H1 (cell line): ENCODE measurements around the gene GPRIN1. TPM values are rescaled to one million over a fixed set of nuclear protein-coding genes. Genes with fewer than 3 reads are reported as not detected.

Experiments
- TBP ChIP-seq: IDR thresholded peaks from 2 replicates; pipeline ENCODE4 v1.6.1; 2011; ENCODE audit warnings: low read depth, low read length, improper control_type of control experiment
- polyA plus RNA-seq, 7 experiments: library from polyadenylated mRNA; depleted of rRNA in 3 of 7; stranded (reverse) in 5 of 7; unstranded in 2 of 7; fragments of >200 nt in 5 of 7; fragments of 200-250 nt in 2 of 7; gene quantifications; 1 replicate in 5 of 7; 2 replicates in 1 of 7; 4 replicates in 1 of 7; pipeline versions ENCODE4 v1.2.1 to v1.2.3, GENCODE V29; 2011 to 2013; ENCODE audit warnings: missing spikeins in 2 of 7, mixed read lengths in 2 of 7
- total RNA-seq: library from RNA; stranded (reverse); fragmentation: NEBNext Ultra II Directional; extraction: Animal tissue kit (Norgen Biotek cat#: 25700); gene quantifications from 2 replicates; pipeline ENCODE4 v1.2.1, GENCODE V29; 2021
- TF ChIP-seq, protein P1 (sequence below): fragments of 300-600 bp; sonication (generic); IDR thresholded peaks from 2 replicates; pipeline ENCODE4 v1.7.1; 2012; ENCODE audit warnings: low read length, moderate library complexity, mild to moderate bottlenecking, inconsistent platforms; ENCODE audit not compliant: insufficient replicate concordance

Gene GPRIN1
- total and polyA plus RNA-seq, 2 of the 8 experiments (the other 6 are each of a cell fraction or from before 2014, with no cell fraction given), result 3.3 to 12.0 TPM

DNA sequence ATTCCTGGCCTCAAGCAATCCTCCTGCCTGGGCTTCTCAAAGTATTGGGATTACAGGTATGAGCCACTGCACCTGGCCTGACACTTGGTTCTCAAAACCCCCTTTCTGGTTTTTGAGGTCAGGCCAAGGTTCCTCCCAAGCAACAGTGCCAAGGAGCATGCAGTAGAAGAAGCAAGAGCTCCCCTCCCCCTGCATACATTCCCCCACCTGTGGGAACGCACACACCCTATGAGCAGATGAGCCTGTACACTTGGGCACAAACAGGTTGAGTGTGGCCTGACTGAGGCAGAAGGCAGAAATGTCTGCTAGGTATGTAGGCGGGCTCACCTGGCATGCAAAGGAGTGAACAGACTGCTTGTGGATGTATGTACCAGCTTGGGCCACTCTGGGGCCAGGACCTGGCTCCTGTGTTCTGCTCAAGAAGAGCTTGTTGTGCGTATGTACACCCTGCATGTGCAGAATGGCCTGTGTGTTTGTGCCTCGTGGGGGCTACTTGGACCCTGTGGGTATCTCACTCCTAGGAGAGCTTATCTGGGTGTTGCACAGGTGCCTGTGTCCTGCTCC is 1.7 kb downstream of the GPRIN1 start (continued):
- TF ChIP-seq, protein P1, sequence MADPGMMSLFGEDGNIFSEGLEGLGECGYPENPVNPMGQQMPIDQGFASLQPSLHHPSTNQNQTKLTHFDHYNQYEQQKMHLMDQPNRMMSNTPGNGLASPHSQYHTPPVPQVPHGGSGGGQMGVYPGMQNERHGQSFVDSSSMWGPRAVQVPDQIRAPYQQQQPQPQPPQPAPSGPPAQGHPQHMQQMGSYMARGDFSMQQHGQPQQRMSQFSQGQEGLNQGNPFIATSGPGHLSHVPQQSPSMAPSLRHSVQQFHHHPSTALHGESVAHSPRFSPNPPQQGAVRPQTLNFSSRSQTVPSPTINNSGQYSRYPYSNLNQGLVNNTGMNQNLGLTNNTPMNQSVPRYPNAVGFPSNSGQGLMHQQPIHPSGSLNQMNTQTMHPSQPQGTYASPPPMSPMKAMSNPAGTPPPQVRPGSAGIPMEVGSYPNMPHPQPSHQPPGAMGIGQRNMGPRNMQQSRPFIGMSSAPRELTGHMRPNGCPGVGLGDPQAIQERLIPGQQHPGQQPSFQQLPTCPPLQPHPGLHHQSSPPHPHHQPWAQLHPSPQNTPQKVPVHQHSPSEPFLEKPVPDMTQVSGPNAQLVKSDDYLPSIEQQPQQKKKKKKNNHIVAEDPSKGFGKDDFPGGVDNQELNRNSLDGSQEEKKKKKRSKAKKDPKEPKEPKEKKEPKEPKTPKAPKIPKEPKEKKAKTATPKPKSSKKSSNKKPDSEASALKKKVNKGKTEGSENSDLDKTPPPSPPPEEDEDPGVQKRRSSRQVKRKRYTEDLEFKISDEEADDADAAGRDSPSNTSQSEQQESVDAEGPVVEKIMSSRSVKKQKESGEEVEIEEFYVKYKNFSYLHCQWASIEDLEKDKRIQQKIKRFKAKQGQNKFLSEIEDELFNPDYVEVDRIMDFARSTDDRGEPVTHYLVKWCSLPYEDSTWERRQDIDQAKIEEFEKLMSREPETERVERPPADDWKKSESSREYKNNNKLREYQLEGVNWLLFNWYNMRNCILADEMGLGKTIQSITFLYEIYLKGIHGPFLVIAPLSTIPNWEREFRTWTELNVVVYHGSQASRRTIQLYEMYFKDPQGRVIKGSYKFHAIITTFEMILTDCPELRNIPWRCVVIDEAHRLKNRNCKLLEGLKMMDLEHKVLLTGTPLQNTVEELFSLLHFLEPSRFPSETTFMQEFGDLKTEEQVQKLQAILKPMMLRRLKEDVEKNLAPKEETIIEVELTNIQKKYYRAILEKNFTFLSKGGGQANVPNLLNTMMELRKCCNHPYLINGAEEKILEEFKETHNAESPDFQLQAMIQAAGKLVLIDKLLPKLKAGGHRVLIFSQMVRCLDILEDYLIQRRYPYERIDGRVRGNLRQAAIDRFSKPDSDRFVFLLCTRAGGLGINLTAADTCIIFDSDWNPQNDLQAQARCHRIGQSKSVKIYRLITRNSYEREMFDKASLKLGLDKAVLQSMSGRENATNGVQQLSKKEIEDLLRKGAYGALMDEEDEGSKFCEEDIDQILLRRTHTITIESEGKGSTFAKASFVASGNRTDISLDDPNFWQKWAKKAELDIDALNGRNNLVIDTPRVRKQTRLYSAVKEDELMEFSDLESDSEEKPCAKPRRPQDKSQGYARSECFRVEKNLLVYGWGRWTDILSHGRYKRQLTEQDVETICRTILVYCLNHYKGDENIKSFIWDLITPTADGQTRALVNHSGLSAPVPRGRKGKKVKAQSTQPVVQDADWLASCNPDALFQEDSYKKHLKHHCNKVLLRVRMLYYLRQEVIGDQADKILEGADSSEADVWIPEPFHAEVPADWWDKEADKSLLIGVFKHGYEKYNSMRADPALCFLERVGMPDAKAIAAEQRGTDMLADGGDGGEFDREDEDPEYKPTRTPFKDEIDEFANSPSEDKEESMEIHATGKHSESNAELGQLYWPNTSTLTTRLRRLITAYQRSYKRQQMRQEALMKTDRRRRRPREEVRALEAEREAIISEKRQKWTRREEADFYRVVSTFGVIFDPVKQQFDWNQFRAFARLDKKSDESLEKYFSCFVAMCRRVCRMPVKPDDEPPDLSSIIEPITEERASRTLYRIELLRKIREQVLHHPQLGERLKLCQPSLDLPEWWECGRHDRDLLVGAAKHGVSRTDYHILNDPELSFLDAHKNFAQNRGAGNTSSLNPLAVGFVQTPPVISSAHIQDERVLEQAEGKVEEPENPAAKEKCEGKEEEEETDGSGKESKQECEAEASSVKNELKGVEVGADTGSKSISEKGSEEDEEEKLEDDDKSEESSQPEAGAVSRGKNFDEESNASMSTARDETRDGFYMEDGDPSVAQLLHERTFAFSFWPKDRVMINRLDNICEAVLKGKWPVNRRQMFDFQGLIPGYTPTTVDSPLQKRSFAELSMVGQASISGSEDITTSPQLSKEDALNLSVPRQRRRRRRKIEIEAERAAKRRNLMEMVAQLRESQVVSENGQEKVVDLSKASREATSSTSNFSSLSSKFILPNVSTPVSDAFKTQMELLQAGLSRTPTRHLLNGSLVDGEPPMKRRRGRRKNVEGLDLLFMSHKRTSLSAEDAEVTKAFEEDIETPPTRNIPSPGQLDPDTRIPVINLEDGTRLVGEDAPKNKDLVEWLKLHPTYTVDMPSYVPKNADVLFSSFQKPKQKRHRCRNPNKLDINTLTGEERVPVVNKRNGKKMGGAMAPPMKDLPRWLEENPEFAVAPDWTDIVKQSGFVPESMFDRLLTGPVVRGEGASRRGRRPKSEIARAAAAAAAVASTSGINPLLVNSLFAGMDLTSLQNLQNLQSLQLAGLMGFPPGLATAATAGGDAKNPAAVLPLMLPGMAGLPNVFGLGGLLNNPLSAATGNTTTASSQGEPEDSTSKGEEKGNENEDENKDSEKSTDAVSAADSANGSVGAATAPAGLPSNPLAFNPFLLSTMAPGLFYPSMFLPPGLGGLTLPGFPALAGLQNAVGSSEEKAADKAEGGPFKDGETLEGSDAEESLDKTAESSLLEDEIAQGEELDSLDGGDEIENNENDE, result no peak
- no peak for TF ChIP-seq TBP
